IMR-90 (cell line): Measurements from ENCODE around the gene CFAP251. TPM values are rescaled to one million over a fixed set of nuclear protein-coding genes. Genes with fewer than 3 reads are reported as not detected.

Experiments
- ATAC-seq: fragments of 200-7000 bp; cut with Tn5 transposase; 2 replicates; pipeline ENCODE4 v1.9.1; 2020; ENCODE audit warnings: low read depth, mild to moderate bottlenecking, moderate library complexity
- BruUV-seq: library from RNA; stranded (reverse); fragments of 400-500 nt; replicated peaks from 2 replicates; lab custom pipeline; 2021; lab: Mats Ljungman, UMichigan
- CTCF ChIA-PET: fragments of 300-600 bp; formaldehyde crosslinking; extraction: SDS; loops from one replicate; lab custom pipeline; 2021; ENCODE audit warnings: antibody characterized with exemption; lab: Yijun Ruan, JAX
- POLR2A ChIA-PET: fragments of 300-600 bp; sonication (Branson Sonifier 250); formaldehyde crosslinking; loops from one replicate; lab custom pipeline; 2022; ENCODE audit warnings: antibody characterized with exemption; ENCODE audit not compliant: unreplicated experiment; lab: Charles Lee
- DNase-seq: peaks from one replicate; pipeline ENCODE4 v3.0.0; 2013
- H2AFZ ChIP-seq: replicated peaks from 2 replicates; pipeline ENCODE3; 2013; ENCODE audit warnings: low read length, mild to moderate bottlenecking; ENCODE audit not compliant: poor library complexity
- H2AK5ac ChIP-seq: 2 replicates; pipeline ENCODE4 v1.6.1; 2013; ENCODE audit warnings: low read depth, low read length, inconsistent platforms
- H2AK9ac ChIP-seq: replicated peaks from 2 replicates; pipeline ENCODE3; 2013; ENCODE audit warnings: mild to moderate bottlenecking, low read depth, low read length, moderate library complexity; ENCODE audit not compliant: poor library complexity
- H2BK120ac ChIP-seq: 2 replicates; pipeline ENCODE4 v1.6.1; 2013; ENCODE audit warnings: low read depth, low read length, inconsistent platforms
- H2BK15ac ChIP-seq: 3 replicates; pipeline ENCODE4 v1.6.1; 2013; ENCODE audit warnings: low read depth, low read length, inconsistent platforms
- H2BK20ac ChIP-seq: 2 replicates; pipeline ENCODE4 v1.6.1; 2013; ENCODE audit warnings: low read depth, mild to moderate bottlenecking, inconsistent platforms, low read length, moderate library complexity
- H2BK5ac ChIP-seq: 2 replicates; pipeline ENCODE4 v1.6.1; 2013; ENCODE audit warnings: mild to moderate bottlenecking, low read depth, low read length, inconsistent platforms; ENCODE audit not compliant: poor library complexity, severe bottlenecking
- H3K14ac ChIP-seq: replicated peaks from 2 replicates; pipeline ENCODE4 v1.6.1; 2013; ENCODE audit warnings: low read depth, low read length, inconsistent platforms
- H3K18ac ChIP-seq: 2 replicates; pipeline ENCODE4 v1.6.1; 2013; ENCODE audit warnings: low read depth, low read length, control low read depth
- H3K23ac ChIP-seq: 2 replicates; pipeline ENCODE4 v1.6.1; 2013; ENCODE audit warnings: low read depth, low read length, inconsistent platforms
- H3K27ac ChIP-seq: 2 replicates; pipeline ENCODE4 v1.5.1; 2013; ENCODE audit warnings: mild to moderate bottlenecking, control low read depth, low read length; ENCODE audit not compliant: insufficient read depth
- H3K27me3 ChIP-seq: 2 replicates; pipeline ENCODE4 v1.6.1; 2013; ENCODE audit warnings: low read length; ENCODE audit not compliant: control insufficient read depth, insufficient read depth
- H3K36me3 ChIP-seq: 2 replicates; pipeline ENCODE4 v1.6.1; 2013; ENCODE audit warnings: low read length, mixed read lengths; ENCODE audit not compliant: control insufficient read depth, insufficient read depth
- H3K4ac ChIP-seq: 2 replicates; pipeline ENCODE4 v1.6.1; 2013; ENCODE audit warnings: low read depth, low read length, inconsistent platforms
- H3K4me1 ChIP-seq: 2 replicates; pipeline ENCODE4 v1.6.1; 2013; ENCODE audit warnings: low read length, mixed read lengths; ENCODE audit not compliant: control insufficient read depth, insufficient read depth
- H3K4me2 ChIP-seq: 2 replicates; pipeline ENCODE4 v1.6.1; 2013; ENCODE audit warnings: low read depth, mild to moderate bottlenecking, control low read depth, low read length, moderate library complexity
- H3K4me3 ChIP-seq: 2 replicates; pipeline ENCODE4 v1.5.1; 2013; ENCODE audit warnings: low read depth, mild to moderate bottlenecking, control low read depth, low read length, moderate library complexity; ENCODE audit not compliant: insufficient read depth
- H3K56ac ChIP-seq: 2 replicates; pipeline ENCODE4 v1.6.1; 2013; ENCODE audit warnings: low read length, inconsistent platforms; ENCODE audit not compliant: insufficient read depth; ENCODE audit errors: extremely low read depth
- H3K79me1 ChIP-seq, 2 experiments: 2 replicates each; pipeline ENCODE4 v1.6.1; 2013; ENCODE audit warnings: low read length in 2 of 2, inconsistent platforms in 1 of 2, low read depth in 1 of 2
- H3K9ac ChIP-seq: 2 replicates; pipeline ENCODE4 v1.6.1; 2013; ENCODE audit warnings: low read depth, low read length, control low read depth
- H3K9me1 ChIP-seq: 2 replicates; pipeline ENCODE4 v1.6.1; 2013; ENCODE audit warnings: low read length, inconsistent platforms; ENCODE audit not compliant: insufficient read depth
- H3K9me3 ChIP-seq: 2 replicates; pipeline ENCODE4 v1.6.1; 2013; ENCODE audit warnings: low read length; ENCODE audit not compliant: control insufficient read depth, insufficient read depth
- H4K20me1 ChIP-seq: 2 replicates; pipeline ENCODE4 v1.6.1; 2013; ENCODE audit warnings: low read length, inconsistent platforms; ENCODE audit not compliant: insufficient read depth
- H4K5ac ChIP-seq: 2 replicates; pipeline ENCODE4 v1.6.1; 2013; ENCODE audit warnings: mild to moderate bottlenecking, low read depth, low read length, control low read depth
- H4K8ac ChIP-seq, 2 experiments: 2 replicates each; pipeline ENCODE4 v1.6.1; 2013; ENCODE audit warnings: low read depth in 2 of 2, low read length in 2 of 2, control low read depth in 1 of 2, inconsistent platforms in 1 of 2
- H4K91ac ChIP-seq: 2 replicates; pipeline ENCODE4 v1.6.1; 2013; ENCODE audit warnings: low read depth, low read length, inconsistent platforms; ENCODE audit not compliant: insufficient read depth
- BHLHE40 ChIP-seq: fragments of 150-350 bp; IDR thresholded peaks from 2 replicates; pipeline ENCODE4 v1.6.1; 2016; ENCODE audit warnings: mild to moderate bottlenecking, low read depth, low read length
- CEBPB ChIP-seq: IDR thresholded peaks from 2 replicates; pipeline ENCODE4 v1.6.1; 2012; ENCODE audit warnings: low read depth, low read length, improper control_type of control experiment
- CHD1 ChIP-seq: IDR thresholded peaks from 2 replicates; pipeline ENCODE4 v1.6.1; 2012; ENCODE audit warnings: low read depth, low read length, improper control_type of control experiment
- ELK1 ChIP-seq: fragments of 150-350 bp; IDR thresholded peaks from 2 replicates; pipeline ENCODE4 v1.6.1; 2016; ENCODE audit warnings: low read depth, mild to moderate bottlenecking, low read length, moderate library complexity, borderline replicate concordance
- FOS ChIP-seq: fragments of 150-350 bp; IDR thresholded peaks from 2 replicates; pipeline ENCODE4 v1.6.1; 2016; ENCODE audit warnings: low read depth, low read length
- MAFK ChIP-seq: IDR thresholded peaks from 2 replicates; pipeline ENCODE4 v1.6.1; 2012; ENCODE audit warnings: low read depth, low read length, improper control_type of control experiment
- MAZ ChIP-seq: IDR thresholded peaks from 2 replicates; pipeline ENCODE4 v1.6.1; 2012; ENCODE audit warnings: low read depth, mild to moderate bottlenecking, low read length, improper control_type of control experiment, moderate library complexity, borderline replicate concordance
- POLR2A ChIP-seq: IDR thresholded peaks from 2 replicates; pipeline ENCODE4 v1.6.1; 2012; ENCODE audit warnings: mild to moderate bottlenecking, low read depth, low read length
- RAD21 ChIP-seq: IDR thresholded peaks from 2 replicates; pipeline ENCODE4 v1.6.1; 2012; ENCODE audit warnings: low read length, improper control_type of control experiment
- RCOR1 ChIP-seq: IDR thresholded peaks from 2 replicates; pipeline ENCODE4 v1.6.1; 2012; ENCODE audit warnings: mild to moderate bottlenecking, low read length, improper control_type of control experiment; ENCODE audit not compliant: insufficient replicate concordance
- RFX5 ChIP-seq: IDR thresholded peaks from 2 replicates; pipeline ENCODE4 v1.8.0; 2012; ENCODE audit warnings: low read depth, mild to moderate bottlenecking, low read length, moderate library complexity
- SMC3 ChIP-seq: fragments of 150-350 bp; IDR thresholded peaks from 2 replicates; pipeline ENCODE4 v1.6.1; 2016; ENCODE audit warnings: low read depth, mild to moderate bottlenecking, antibody characterized with exemption, low read length, moderate library complexity
- USF2 ChIP-seq: fragments of 150-350 bp; IDR thresholded peaks from 2 replicates; pipeline ENCODE4 v1.6.1; 2017; ENCODE audit warnings: mild to moderate bottlenecking, antibody characterized with exemption, low read length, low read depth
- WGBS, 2 experiments: methylation state at CpG; one replicate each; pipeline versions ENCODE4 v1.1.5 to v1.1.7; 2013; ENCODE audit warnings: missing lambda C conversion rate in 2 of 2; ENCODE audit not compliant: insufficient read length in 1 of 2; ENCODE audit errors: extremely low coverage in 2 of 2; 5-methylcytosine and 5-hydroxymethylcytosine counted together
- dilution Hi-C: fragments of 300-500 bp; cut with HindIII; formaldehyde crosslinking; loops from one replicate; pipeline ENCODE4 v1.14.3; 2018; ENCODE audit warnings: low sequenced_read_pairs; ENCODE audit not compliant: unreplicated experiment
- in situ Hi-C: fragments of 300-500 bp; cut with MboI; formaldehyde crosslinking; loops from 3 replicates; pipeline ENCODE4 v1.14.3; 2019; ENCODE audit warnings: low sequenced_read_pairs, inconsistent platforms, mixed read lengths
- intact Hi-C: fragments of 100-400 bp; cut with micrococcal nuclease; formaldehyde crosslinking; loops from 2 replicates; pipeline ENCODE4 v1.10.0; 2022
- polyA plus RNA-seq, 3 experiments: library from polyadenylated mRNA; depleted of rRNA; stranded (reverse); fragments of >200 nt; gene quantifications; 2 replicates each; pipeline ENCODE4 v1.2.3, GENCODE V29; 2012; ENCODE audit warnings: low replicate concordance in 1 of 3
- total RNA-seq: library from RNA; depleted of rRNA; stranded (reverse); fragments of >200 nt; gene quantifications from 2 replicates; pipeline ENCODE4 v1.2.3, GENCODE V29; 2012
- TF ChIP-seq, protein P1 (sequence below): conservative IDR thresholded peaks from 2 replicates; pipeline ENCODE4 v1.5.1; 2012; ENCODE audit warnings: mild to moderate bottlenecking, low read depth, low read length, improper control_type of control experiment

CFAP251 gene
- total and polyA plus RNA-seq, 2 of the 4 experiments (the other 2 are of a cell fraction): 7.8 to 9.1 TPM

- Histone ChIP-seq H2BK5ac (no peak overlapping the region), H3K79me1 (peaks cover 3 to 23% of the 10 kb centered on the region in 2 experiments; a peak in 2 of 4 replicates), H3K36me3 (0 out of 2 replicates have a peak, but pooled peaks cover 1% of the 10 kb centered on the region), H2BK15ac (no peak overlapping the region), H3K23ac (no peak overlapping the region), H2BK120ac (no peak overlapping the region), H4K5ac (no peak overlapping the region), H3K14ac (no peak overlapping the region), H3K9me1 (peaks cover 3% of the 10 kb centered on the region; the same call in 1 of the 2 replicates), H2BK20ac (no peak overlapping the region), H3K18ac (no peak overlapping the region), H3K9me3 (peaks cover 2% of the 10 kb centered on the region; the same call in 1 of the 2 replicates), H2AK9ac (no peak overlapping the region), H4K8ac (no peak overlapping the region), H2AK5ac (no peak overlapping the region), H3K27me3 (no peaks in the 10 kb centered on the region), H4K20me1 (no peaks in the 10 kb centered on the region), H3K4me3 (no peak overlapping the region), H3K4ac (no peak overlapping the region), H4K91ac (no peak overlapping the region), H3K4me2 (no peak overlapping the region), H3K4me1 (peaks cover 6% of the 10 kb centered on the region), H3K27ac (no peak overlapping the region), H2AFZ (no peak overlapping the region), H3K56ac (no peak overlapping the region), H3K9ac (no peak overlapping the region)
- no TSS peak for BruUV-seq
- ATAC-seq: no peak
- dilution Hi-C loops: no loop called here
- TF ChIP-seq POLR2A (no peak), RFX5 (no peak), MAZ (no peak), ELK1 (no peak), SMC3 (no peak), CHD1 (no peak), FOS (no peak), BHLHE40 (no peak), MAFK (no peak), RCOR1 (no peak), RAD21 (no peak), CEBPB (no peak), USF2 (no peak)
- TF ChIP-seq, protein P1, sequence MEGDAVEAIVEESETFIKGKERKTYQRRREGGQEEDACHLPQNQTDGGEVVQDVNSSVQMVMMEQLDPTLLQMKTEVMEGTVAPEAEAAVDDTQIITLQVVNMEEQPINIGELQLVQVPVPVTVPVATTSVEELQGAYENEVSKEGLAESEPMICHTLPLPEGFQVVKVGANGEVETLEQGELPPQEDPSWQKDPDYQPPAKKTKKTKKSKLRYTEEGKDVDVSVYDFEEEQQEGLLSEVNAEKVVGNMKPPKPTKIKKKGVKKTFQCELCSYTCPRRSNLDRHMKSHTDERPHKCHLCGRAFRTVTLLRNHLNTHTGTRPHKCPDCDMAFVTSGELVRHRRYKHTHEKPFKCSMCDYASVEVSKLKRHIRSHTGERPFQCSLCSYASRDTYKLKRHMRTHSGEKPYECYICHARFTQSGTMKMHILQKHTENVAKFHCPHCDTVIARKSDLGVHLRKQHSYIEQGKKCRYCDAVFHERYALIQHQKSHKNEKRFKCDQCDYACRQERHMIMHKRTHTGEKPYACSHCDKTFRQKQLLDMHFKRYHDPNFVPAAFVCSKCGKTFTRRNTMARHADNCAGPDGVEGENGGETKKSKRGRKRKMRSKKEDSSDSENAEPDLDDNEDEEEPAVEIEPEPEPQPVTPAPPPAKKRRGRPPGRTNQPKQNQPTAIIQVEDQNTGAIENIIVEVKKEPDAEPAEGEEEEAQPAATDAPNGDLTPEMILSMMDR: no peak
- POLR2A ChIA-PET: no interaction called here
- intact Hi-C loops: loop anchor here (2.0 kb wide), 1 partner anchor 69 kb away; no protein-coding TSS in a partner anchor
- 80% methylated on average over 1 of the region's 3 CpGs; no CpG with 5 or more reads in 1 of the 2 experiments for WGBS, 2 experiments
- no peak for DNase-seq
- CTCF ChIA-PET: no interaction called here
- in situ Hi-C loops: no loop called here
Observed at GRCh38 chr12:121953695-121954094, 35.3 kb downstream of the CFAP251 start.
